Measurements from ENCODE around the gene ATAD3C. TPM values are rescaled to one million over a fixed set of nuclear protein-coding genes. Genes with fewer than 3 reads are reported as not detected.

The ATAD3C gene
- polyA plus RNA-seq, 1 of the 3 experiments (the other 2 are of a cell fraction): 0.38 TPM

DNA sequence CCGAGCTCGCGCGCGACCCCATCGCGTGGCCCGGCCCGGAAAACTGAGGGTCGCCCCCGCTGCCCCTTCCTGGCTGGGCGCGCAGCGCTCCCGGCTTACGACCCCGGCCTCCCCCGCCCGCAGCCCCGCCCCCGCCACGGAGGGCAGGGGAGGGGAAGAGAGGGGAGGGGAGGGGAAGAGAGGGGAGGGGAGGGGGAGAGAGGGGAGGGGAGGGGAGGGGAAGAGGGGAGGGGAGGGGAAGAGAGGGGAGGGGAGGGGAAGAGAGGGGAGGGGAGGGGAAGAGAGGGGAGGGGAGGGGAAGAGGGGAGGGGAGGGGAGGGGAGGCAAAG is 21.7 kb upstream of the ATAD3C start:
- H4K20me1 ChIP-seq (ENCODE audit: insufficient read depth): no peaks in the 10 kb centered on the region
- H3K36me3 ChIP-seq (replicated peaks in 1 of 2; ENCODE audit: control insufficient read depth in 1 of 2, insufficient read depth in 2 of 2, low read length in 1 of 2): no peaks in the 10 kb centered on the region
- peak overlapping the region; percentile 31; the same call in 1 of the 2 replicates for H3K9ac ChIP-seq
- 1% methylated on average over 15 of the region's 22 CpGs for WGBS (ENCODE audit: low lambda C conversion rate)
- H3K79me2 ChIP-seq (ENCODE audit: insufficient read depth): no peaks in the 10 kb centered on the region
- no peaks in the 10 kb centered on the region for H3K9me3 ChIP-seq
- peak overlapping the region; percentile 48; a peak in 2 of 4 replicates for H3K4me3 ChIP-seq (ENCODE audit: low read depth in 2 of 2, low read length in 1 of 2)
- peak; percentile 80 for DNase-seq
- no peak overlapping the region; the same call in 1 of the 2 replicates for H3K4me2 ChIP-seq
- no peaks in the 10 kb centered on the region for H3K27me3 ChIP-seq (ENCODE audit: insufficient read depth)
- ChIA-PET POLR2A (no interaction called here), CTCF (no interaction called here)
- TF ChIP-seq SIN3A (IDR thresholded peaks at IDR 0.05; ENCODE audit: borderline replicate concordance, low read depth, low read length) (no peak), POLR2AphosphoS5 (IDR thresholded peaks at IDR 0.05; ENCODE audit: low read depth, low read length) (no peak), JUND (IDR thresholded peaks at IDR 0.05) (no peak), RCOR1 (IDR thresholded peaks at IDR 0.05; ENCODE audit: low read length) (no peak), TEAD4 (IDR thresholded peaks at IDR 0.05; ENCODE audit: borderline replicate concordance, insufficient read depth) (no peak), FOSL2 (IDR thresholded peaks at IDR 0.05; ENCODE audit: borderline replicate concordance, low read depth) (no peak), TAF1 (IDR thresholded peaks at IDR 0.05; ENCODE audit: borderline replicate concordance, low read depth, low read length) (no peak), NRF1 (IDR thresholded peaks at IDR 0.05; ENCODE audit: low read depth, low read length) (no peak), ELF1 (IDR thresholded peaks at IDR 0.05) (no peak), EP300 (IDR thresholded peaks at IDR 0.05; ENCODE audit: borderline replicate concordance in 1 of 2, low read depth in 1 of 2, low read length in 1 of 2) (no peak)
- TF ChIP-seq, protein P1, sequence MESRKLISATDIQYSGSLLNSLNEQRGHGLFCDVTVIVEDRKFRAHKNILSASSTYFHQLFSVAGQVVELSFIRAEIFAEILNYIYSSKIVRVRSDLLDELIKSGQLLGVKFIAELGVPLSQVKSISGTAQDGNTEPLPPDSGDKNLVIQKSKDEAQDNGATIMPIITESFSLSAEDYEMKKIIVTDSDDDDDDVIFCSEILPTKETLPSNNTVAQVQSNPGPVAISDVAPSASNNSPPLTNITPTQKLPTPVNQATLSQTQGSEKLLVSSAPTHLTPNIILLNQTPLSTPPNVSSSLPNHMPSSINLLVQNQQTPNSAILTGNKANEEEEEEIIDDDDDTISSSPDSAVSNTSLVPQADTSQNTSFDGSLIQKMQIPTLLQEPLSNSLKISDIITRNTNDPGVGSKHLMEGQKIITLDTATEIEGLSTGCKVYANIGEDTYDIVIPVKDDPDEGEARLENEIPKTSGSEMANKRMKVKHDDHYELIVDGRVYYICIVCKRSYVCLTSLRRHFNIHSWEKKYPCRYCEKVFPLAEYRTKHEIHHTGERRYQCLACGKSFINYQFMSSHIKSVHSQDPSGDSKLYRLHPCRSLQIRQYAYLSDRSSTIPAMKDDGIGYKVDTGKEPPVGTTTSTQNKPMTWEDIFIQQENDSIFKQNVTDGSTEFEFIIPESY (IDR thresholded peaks at IDR 0.05; ENCODE audit: borderline replicate concordance, low read depth): no peak
- TF ChIP-seq, protein P2, sequence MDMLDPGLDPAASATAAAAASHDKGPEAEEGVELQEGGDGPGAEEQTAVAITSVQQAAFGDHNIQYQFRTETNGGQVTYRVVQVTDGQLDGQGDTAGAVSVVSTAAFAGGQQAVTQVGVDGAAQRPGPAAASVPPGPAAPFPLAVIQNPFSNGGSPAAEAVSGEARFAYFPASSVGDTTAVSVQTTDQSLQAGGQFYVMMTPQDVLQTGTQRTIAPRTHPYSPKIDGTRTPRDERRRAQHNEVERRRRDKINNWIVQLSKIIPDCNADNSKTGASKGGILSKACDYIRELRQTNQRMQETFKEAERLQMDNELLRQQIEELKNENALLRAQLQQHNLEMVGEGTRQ (IDR thresholded peaks at IDR 0.05; ENCODE audit: borderline replicate concordance, low read depth, low read length): no peak
- no peaks in the 10 kb centered on the region for H3K9me2 ChIP-seq
- peaks cover 0 to 12% of the 10 kb centered on the region in 2 experiments; a peak in 2 of 4 replicates for H3K4me1 ChIP-seq (ENCODE audit: control insufficient read depth in 1 of 2, insufficient read depth in 2 of 2, low read depth in 1 of 2, low read length in 1 of 2)
- peaks cover 3% of the 10 kb centered on the region for H3F3A ChIP-seq (replicated peaks; ENCODE audit: insufficient read depth)
- H2AFZ ChIP-seq (ENCODE audit: low read depth): no peak overlapping the region
- H3K27ac ChIP-seq (ENCODE audit: low read depth in 2 of 2, low read length in 1 of 2): peak overlapping the region in 1 of 2 experiments; percentile 23; a peak in 1 of 4 replicates

DNA sequence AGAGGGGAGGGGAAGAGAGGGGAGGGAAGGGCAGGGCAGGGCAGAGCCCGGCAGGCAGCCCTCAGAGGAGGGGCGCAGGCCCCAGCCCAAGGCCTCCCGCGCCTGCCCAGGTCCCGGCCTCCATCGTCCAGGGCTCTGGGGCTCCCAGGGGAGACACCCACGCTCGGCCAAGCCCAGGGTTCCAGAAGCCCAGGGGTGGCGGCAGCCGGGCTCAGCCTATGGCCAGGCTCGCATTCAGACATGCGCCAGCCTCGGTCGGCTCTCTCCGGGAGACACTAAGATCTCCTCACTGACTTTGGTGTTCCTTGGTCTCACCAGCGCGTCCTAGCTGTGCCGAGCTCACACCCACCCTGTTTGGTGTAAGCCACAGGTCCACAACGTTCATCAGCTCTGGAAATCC is 21.3 kb upstream of the ATAD3C start:
- 81% methylated on average over 5 of the region's 19 CpGs for WGBS (ENCODE audit: low lambda C conversion rate)
- Histone ChIP-seq H3K9me3 (no peaks in the 10 kb centered on the region), H3K4me3 (ENCODE audit: low read depth in 2 of 2, low read length in 1 of 2) (no peak overlapping the region), H3K4me1 (ENCODE audit: control insufficient read depth in 1 of 2, insufficient read depth in 2 of 2, low read depth in 1 of 2, low read length in 1 of 2) (peaks cover 0 to 13% of the 10 kb centered on the region in 2 experiments; a peak in 1 of 4 replicates), H2AFZ (ENCODE audit: low read depth) (no peak overlapping the region), H3K9me2 (no peaks in the 10 kb centered on the region), H4K20me1 (ENCODE audit: insufficient read depth) (no peaks in the 10 kb centered on the region), H3K27ac (ENCODE audit: low read depth in 2 of 2, low read length in 1 of 2) (no peak overlapping the region), H3K79me2 (ENCODE audit: insufficient read depth) (no peaks in the 10 kb centered on the region), H3K36me3 (replicated peaks in 1 of 2; ENCODE audit: control insufficient read depth in 1 of 2, insufficient read depth in 2 of 2, low read length in 1 of 2) (no peaks in the 10 kb centered on the region), H3K27me3 (ENCODE audit: insufficient read depth) (no peaks in the 10 kb centered on the region), H3K9ac (no peak overlapping the region), H3K4me2 (no peak overlapping the region), H3F3A (replicated peaks; ENCODE audit: insufficient read depth) (peaks cover 3% of the 10 kb centered on the region)
- TF ChIP-seq POLR2AphosphoS5 (IDR thresholded peaks at IDR 0.05; ENCODE audit: low read depth, low read length) (no peak), EP300 (IDR thresholded peaks at IDR 0.05; ENCODE audit: borderline replicate concordance in 1 of 2, low read depth in 1 of 2, low read length in 1 of 2) (no peak), MEF2A (IDR thresholded peaks at IDR 0.05; ENCODE audit: borderline replicate concordance, low read depth) (no peak), SIN3A (IDR thresholded peaks at IDR 0.05; ENCODE audit: borderline replicate concordance, low read depth, low read length) (no peak), GATA2 (CRISPR knock-in tag; IDR thresholded peaks at IDR 0.05) (no peak), JUND (IDR thresholded peaks at IDR 0.05) (no peak), NFIC (IDR thresholded peaks at IDR 0.05; ENCODE audit: borderline replicate concordance) (no peak), RCOR1 (IDR thresholded peaks at IDR 0.05; ENCODE audit: low read length) (no peak), FOSL2 (IDR thresholded peaks at IDR 0.05; ENCODE audit: borderline replicate concordance, low read depth) (no peak), YY1 (IDR thresholded peaks at IDR 0.05; ENCODE audit: low read depth) (no peak)
- TF ChIP-seq, protein P3, sequence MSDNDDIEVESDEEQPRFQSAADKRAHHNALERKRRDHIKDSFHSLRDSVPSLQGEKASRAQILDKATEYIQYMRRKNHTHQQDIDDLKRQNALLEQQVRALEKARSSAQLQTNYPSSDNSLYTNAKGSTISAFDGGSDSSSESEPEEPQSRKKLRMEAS (IDR thresholded peaks at IDR 0.05; ENCODE audit: low read depth): no peak
- TF ChIP-seq, protein P4, sequence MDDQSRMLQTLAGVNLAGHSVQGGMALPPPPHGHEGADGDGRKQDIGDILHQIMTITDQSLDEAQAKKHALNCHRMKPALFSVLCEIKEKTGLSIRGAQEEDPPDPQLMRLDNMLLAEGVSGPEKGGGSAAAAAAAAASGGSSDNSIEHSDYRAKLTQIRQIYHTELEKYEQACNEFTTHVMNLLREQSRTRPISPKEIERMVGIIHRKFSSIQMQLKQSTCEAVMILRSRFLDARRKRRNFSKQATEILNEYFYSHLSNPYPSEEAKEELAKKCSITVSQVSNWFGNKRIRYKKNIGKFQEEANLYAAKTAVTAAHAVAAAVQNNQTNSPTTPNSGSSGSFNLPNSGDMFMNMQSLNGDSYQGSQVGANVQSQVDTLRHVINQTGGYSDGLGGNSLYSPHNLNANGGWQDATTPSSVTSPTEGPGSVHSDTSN (IDR thresholded peaks at IDR 0.05): no peak
- TF ChIP-seq, protein P5, sequence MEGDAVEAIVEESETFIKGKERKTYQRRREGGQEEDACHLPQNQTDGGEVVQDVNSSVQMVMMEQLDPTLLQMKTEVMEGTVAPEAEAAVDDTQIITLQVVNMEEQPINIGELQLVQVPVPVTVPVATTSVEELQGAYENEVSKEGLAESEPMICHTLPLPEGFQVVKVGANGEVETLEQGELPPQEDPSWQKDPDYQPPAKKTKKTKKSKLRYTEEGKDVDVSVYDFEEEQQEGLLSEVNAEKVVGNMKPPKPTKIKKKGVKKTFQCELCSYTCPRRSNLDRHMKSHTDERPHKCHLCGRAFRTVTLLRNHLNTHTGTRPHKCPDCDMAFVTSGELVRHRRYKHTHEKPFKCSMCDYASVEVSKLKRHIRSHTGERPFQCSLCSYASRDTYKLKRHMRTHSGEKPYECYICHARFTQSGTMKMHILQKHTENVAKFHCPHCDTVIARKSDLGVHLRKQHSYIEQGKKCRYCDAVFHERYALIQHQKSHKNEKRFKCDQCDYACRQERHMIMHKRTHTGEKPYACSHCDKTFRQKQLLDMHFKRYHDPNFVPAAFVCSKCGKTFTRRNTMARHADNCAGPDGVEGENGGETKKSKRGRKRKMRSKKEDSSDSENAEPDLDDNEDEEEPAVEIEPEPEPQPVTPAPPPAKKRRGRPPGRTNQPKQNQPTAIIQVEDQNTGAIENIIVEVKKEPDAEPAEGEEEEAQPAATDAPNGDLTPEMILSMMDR (IDR thresholded peaks at IDR 0.05): no peak
- TF ChIP-seq, protein P1 (IDR thresholded peaks at IDR 0.05; ENCODE audit: borderline replicate concordance, low read depth): no peak
- ChIA-PET CTCF (no interaction called here), POLR2A (no interaction called here)
- peak; percentile 38 for DNase-seq

All from SK-N-SH (cell line).